ENCODE measurements around the gene EIF4E3.

EIF4E3 gene

GRCh38 chr3:71645140-71645539 lies 80.1 kb downstream of the EIF4E3 start:
- no peak for DNase-seq

GRCh38 chr3:71641674-71642073 lies 83.5 kb downstream of the EIF4E3 start:
- DNase-seq = no peak

GRCh38 chr3:71640331-71640983 lies 84.7 kb downstream of the EIF4E3 start:
- DNase-seq = no peak

DNA sequence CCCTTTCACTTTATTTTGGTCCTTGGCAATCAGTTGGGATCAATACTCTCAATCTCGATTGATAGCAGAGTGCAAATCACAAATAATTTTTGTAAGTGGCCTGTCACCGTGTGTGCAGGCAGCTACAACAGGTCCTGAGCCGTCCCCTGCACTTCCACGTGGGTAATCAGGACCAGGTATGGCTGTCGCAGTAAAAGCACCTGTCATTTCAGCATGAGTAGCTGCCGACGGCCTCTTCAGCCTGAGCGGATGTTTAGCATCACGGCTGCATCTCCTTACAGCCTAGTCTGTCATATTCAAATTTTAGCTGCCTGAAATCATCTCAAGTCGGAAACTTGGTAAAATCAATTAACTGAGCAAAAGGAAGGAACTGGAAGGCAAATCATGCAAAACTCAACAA lies 88.7 kb downstream of the EIF4E3 start:
- no peak for DNase-seq

- DNase-seq = no peak
Measured at GRCh38 chr3:71636001-71636400, 89.2 kb downstream of the EIF4E3 start.

- DNase-seq = no peak
Measured at GRCh38 chr3:71634671-71635070, 90.5 kb downstream of the EIF4E3 start.

DNA sequence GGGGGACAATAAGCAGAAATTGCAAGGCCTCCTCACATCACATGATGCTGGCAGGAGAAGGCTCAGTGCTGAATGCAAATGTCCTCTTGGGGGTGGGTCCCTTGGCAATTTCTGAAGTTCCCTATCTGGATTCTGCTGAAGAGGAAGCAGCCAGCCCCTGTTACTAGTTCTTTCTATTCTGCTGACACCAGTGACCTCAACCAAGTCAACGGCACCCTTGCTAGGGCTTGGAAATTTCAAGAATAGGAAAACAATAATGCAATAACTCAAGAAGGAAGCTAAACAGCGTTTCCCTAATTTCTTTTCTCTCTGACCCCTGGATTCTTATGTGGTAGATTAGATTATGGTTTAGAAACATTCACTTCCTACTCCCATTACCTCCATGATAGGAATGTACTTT lies 95.5 kb downstream of the EIF4E3 start:
- DNase-seq = no peak

DNA sequence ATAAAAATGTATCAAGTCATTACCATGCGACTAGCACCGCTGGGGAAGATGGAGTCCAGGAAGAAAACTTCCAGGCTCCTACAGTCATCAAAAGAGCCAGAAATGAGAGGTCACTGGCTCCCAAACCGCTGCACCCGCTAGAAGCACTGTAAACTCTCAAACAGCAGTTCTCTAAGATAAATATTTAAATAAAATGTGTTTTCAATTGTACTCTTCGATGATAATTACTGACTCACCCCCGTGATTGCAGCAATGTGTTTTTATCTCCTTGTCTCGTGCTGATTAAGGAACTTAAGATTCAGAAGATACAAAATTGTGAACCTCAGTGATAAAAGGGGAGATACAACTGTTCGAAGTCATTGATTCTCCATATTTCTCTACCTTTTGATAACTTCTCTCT lies 95.9 kb downstream of the EIF4E3 start:
- DNase-seq = no peak

DNA sequence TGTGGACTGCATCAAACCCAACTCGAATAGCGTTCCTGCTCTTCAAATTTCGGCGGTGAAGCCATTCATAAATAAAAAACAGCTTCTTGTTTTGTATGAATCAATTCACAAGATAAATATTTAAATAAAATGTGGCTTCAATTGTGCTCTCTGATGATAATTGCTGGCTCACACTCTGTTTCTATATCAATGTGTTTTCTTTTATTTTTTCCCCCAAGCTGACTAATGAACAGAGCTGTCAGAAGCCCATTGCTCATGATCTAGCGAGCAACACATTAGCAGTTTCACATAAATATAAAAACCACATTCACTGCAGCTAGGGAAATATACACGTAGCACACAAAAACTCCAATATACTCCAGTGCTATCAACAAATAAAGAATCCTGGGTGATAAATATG lies 96.7 kb downstream of the EIF4E3 start:
- DNase-seq = no peak

DNA sequence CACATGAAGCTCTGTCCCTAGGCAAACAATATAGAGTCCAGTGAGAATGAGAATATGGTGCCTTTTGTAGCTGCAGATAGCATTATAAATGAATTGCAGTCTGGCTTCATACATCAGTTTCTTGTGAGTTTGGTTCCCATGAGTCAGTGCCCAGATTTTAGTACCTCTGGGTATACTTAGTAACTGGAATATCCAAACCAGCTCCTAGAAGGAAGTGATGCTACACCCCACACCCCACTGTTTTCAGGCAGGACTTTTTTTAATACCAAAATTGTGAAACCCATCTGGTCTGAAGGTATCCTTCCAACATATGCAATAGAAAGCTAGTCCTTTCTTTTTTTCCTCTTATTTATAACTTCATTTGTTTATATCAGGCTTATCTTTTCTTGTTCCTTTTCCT lies 99.5 kb downstream of the EIF4E3 start:
- no peak for DNase-seq
